Measurements from ENCODE around the gene UBQLN4. TPM values are rescaled to one million over a fixed set of nuclear protein-coding genes. Genes with fewer than 3 reads are reported as not detected.

Gene UBQLN4
- total RNA-seq, result 9.1 and 13.3 TPM in 2 replicates

GRCh38 chr1:156053768-156054499 is at the start of gene UBQLN4:
UBQLN4 (minus strand) TSS chr1:156053798; CDS start chr1:156053701, 97 bp downstream.

GRCh38 chr1:156082309-156083091 is 28.9 kb upstream of the UBQLN4 start, which contains the start of gene MEX3A:
MEX3A (minus strand) TSS chr1:156082465; CDS start chr1:156081998, 467 bp downstream.

GRCh38 chr1:156060937-156061636 is 7.5 kb upstream of the UBQLN4 start, which contains the start of gene RAB25:
RAB25 (plus strand) TSS chr1:156061160; CDS start chr1:156061401, 241 bp downstream.

GRCh38 chr1:156054500-156055280 is 1.1 kb upstream of the UBQLN4 start, which contains the start of gene LAMTOR2:
LAMTOR2 (plus strand) TSS chr1:156054782; CDS start chr1:156054890, 108 bp downstream.

GRCh38 chr1:156020293-156021092 is 33.1 kb downstream of the UBQLN4 start, which contains the start of gene SSR2:
SSR2 (minus strand) TSS chr1:156020951; CDS start chr1:156020167, 784 bp downstream.

Other genes with a start within 250 kb of the UBQLN4 start
- 11.8 and 16.4 TPM in 2 replicates for gene GON4L, start 196.6 kb downstream of the UBQLN4 start, total RNA-seq
- gene SYT11, start 194.2 kb downstream of the UBQLN4 start, total RNA-seq, result 5.1 and 5.7 TPM in 2 replicates
- 10.4 and 18.4 TPM in 2 replicates for gene RIT1, start 142.4 kb downstream of the UBQLN4 start, total RNA-seq
- 17.2 and 24.5 TPM in 2 replicates for gene KHDC4, start 119.4 kb downstream of the UBQLN4 start, total RNA-seq
- not detected in 2 replicates for gene RXFP4, start 112.2 kb downstream of the UBQLN4 start, total RNA-seq
- gene ARHGEF2, start 75.3 kb downstream of the UBQLN4 start, total RNA-seq, result 46.4 and 51.5 TPM in 2 replicates
- gene SSR2, start 32.8 kb downstream of the UBQLN4 start, total RNA-seq, result 460 and 537 TPM in 2 replicates
- 69.9 and 81.7 TPM in 2 replicates for gene LAMTOR2, start 984 bp upstream of the UBQLN4 start, total RNA-seq
- not detected in 2 replicates for gene RAB25, start 7.4 kb upstream of the UBQLN4 start, total RNA-seq
- 0.62 and 3.9 TPM in 2 replicates for gene MEX3A, start 28.7 kb upstream of the UBQLN4 start, total RNA-seq
- 816 and 907 TPM in 2 replicates for gene LMNA, start 60.9 kb upstream of the UBQLN4 start, total RNA-seq
- 1.8 TPM in 1 of 2 replicates, not detected in the other for gene SEMA4A, start 99.8 kb upstream of the UBQLN4 start, total RNA-seq
- gene SLC25A44, start 140.3 kb upstream of the UBQLN4 start, total RNA-seq, result 12.4 and 13.0 TPM in 2 replicates
- 28.0 and 38.6 TPM in 2 replicates for gene PMF1, start 159.2 kb upstream of the UBQLN4 start, total RNA-seq
- 0.59 TPM in 1 of 2 replicates, not detected in the other for gene BGLAP, start 188.4 kb upstream of the UBQLN4 start, total RNA-seq
- gene PAQR6, start 194.3 kb upstream of the UBQLN4 start, total RNA-seq, result 0.37 TPM in 1 of 2 replicates, not detected in the other
- gene SMG5, start 229.0 kb upstream of the UBQLN4 start, total RNA-seq, result 24.6 TPM in 2 replicates
- gene TMEM79, start 230.5 kb upstream of the UBQLN4 start, total RNA-seq, result 1.1 and 2.1 TPM in 2 replicates
- gene GLMP, start 241.9 kb upstream of the UBQLN4 start, total RNA-seq, result 87.1 and 87.4 TPM in 2 replicates
- not detected in 2 replicates for gene VHLL, start 245.5 kb upstream of the UBQLN4 start, total RNA-seq